HepG2 (cell line): ENCODE data around the gene ZDHHC16. TPM values are rescaled to one million over a fixed set of nuclear protein-coding genes. Genes with fewer than 3 reads are reported as not detected.
A peak's percentile ranks its signal among the peaks of the same experiment; 100 is the strongest.

ENCODE experiments used
- ATAC-seq: fragments of 200-7000 bp; cut with Tn5 transposase; 3 replicates; pipeline ENCODE4 v1.9.1; 2020; ENCODE audit warnings: mild to moderate bottlenecking, moderate library complexity
- BruUV-seq: library from RNA; stranded (reverse); fragments of 400-500 nt; replicated peaks from 2 replicates; lab custom pipeline; 2021; lab: Mats Ljungman, UMichigan
- CTCF ChIA-PET: fragments of 300-600 bp; formaldehyde crosslinking; extraction: SDS; loops from one replicate; lab custom pipeline; 2021; ENCODE audit warnings: low total read pairs, inconsistent platforms, low intra/inter-chr PET ratio; lab: Yijun Ruan, JAX
- POLR2A ChIA-PET: fragments of 350-600 bp; sonication (Branson Sonifier 250); formaldehyde crosslinking; loops from one replicate; lab custom pipeline; 2020; ENCODE audit warnings: antibody characterized with exemption, inconsistent platforms; lab: Yijun Ruan, JAX
- DNase-seq: peaks from one replicate; pipeline ENCODE4 v3.0.0-alpha.2; 2015; ENCODE audit warnings: low spot score
- FAIRE-seq: peaks from 3 replicates; lab custom pipeline; 2011; peaks lifted over from hg19 to GRCh38; lab: Jason Lieb, UNC
- H2AFZ ChIP-seq: one replicate; pipeline ENCODE4 v1.6.1; 2011; ENCODE audit warnings: low read length, inconsistent platforms
- H3K27ac ChIP-seq: fragments of 300-600 bp; 3 replicates; pipeline ENCODE4 v1.8.0; 2011; ENCODE audit warnings: mixed run types, mild to moderate bottlenecking, mixed read lengths, low read length, inconsistent platforms; ENCODE audit not compliant: insufficient read depth; ENCODE audit errors: extremely low read length
- H3K27me3 ChIP-seq, 2 experiments: fragments of 200-600 bp in 1 of 2; 2 replicates in 1 of 2; 3 replicates in 1 of 2; pipeline versions ENCODE4 v1.6.0 to v1.8.0; 2011; ENCODE audit warnings: low read length in 2 of 2, mild to moderate bottlenecking in 2 of 2, moderate library complexity in 2 of 2, inconsistent platforms in 1 of 2; ENCODE audit not compliant: insufficient read depth in 2 of 2, control insufficient read depth in 1 of 2
- H3K36me3 ChIP-seq, 2 experiments: fragments of 200-600 bp in 1 of 2; replicated peaks in 1 of 2; 2 replicates in 1 of 2; 3 replicates in 1 of 2; pipeline versions ENCODE4 v1.5.1 to v1.8.0; 2011; ENCODE audit warnings: low read length in 2 of 2, inconsistent platforms in 1 of 2; ENCODE audit not compliant: insufficient read depth in 2 of 2, control insufficient read depth in 1 of 2
- H3K4me1 ChIP-seq: 2 replicates; pipeline ENCODE4 v1.5.1; 2012; ENCODE audit warnings: low read length, inconsistent platforms; ENCODE audit not compliant: insufficient read depth
- H3K4me2 ChIP-seq: 2 replicates; pipeline ENCODE4 v1.6.0; 2011; ENCODE audit warnings: low read depth, low read length, inconsistent platforms
- H3K4me3 ChIP-seq, 3 experiments: fragments of 200-600 bp in 1 of 3; sonication (generic), shearing (Covaris generic) in 1 of 3; replicated peaks in 1 of 3; 2 replicates each; pipeline ENCODE4 v1.5.1; 2011 to 2016; ENCODE audit warnings: low read length in 3 of 3, inconsistent platforms in 2 of 3, low read depth in 2 of 3, mild to moderate bottlenecking in 2 of 3, control low read depth in 1 of 3, mixed read lengths in 1 of 3; ENCODE audit not compliant: insufficient read depth in 1 of 3
- H3K79me2 ChIP-seq: one replicate; pipeline ENCODE4 v1.6.1; 2011; ENCODE audit warnings: low read length, inconsistent platforms; ENCODE audit not compliant: insufficient read depth
- H3K9ac ChIP-seq: 2 replicates; pipeline ENCODE4 v1.6.0; 2011; ENCODE audit warnings: mild to moderate bottlenecking, low read depth, low read length, inconsistent platforms; ENCODE audit not compliant: insufficient read depth
- H3K9me3 ChIP-seq: 2 replicates; pipeline ENCODE4 v1.5.1; 2012; ENCODE audit warnings: mild to moderate bottlenecking, low read length
- H4K20me1 ChIP-seq: 2 replicates; pipeline ENCODE4 v1.6.0; 2011; ENCODE audit warnings: inconsistent platforms, mild to moderate bottlenecking, low read length, moderate library complexity; ENCODE audit not compliant: insufficient read depth
- ATF7 ChIP-seq, 2 experiments: fragments of 450-650 bp in 1 of 2; sonication (generic) in 1 of 2; formaldehyde crosslinking in 1 of 2; IDR thresholded peaks; 2 replicates each; pipeline versions ENCODE4 v1.4.0 to v1.6.1; 2016 to 2020; ENCODE audit warnings: antibody characterized with exemption in 1 of 2, mild to moderate bottlenecking in 1 of 2, missing genetic modification reagents in 1 of 2
- MTA1 ChIP-seq: sonication (generic); formaldehyde crosslinking; IDR thresholded peaks from 2 replicates; pipeline ENCODE4 v1.4.0; 2020; ENCODE audit warnings: missing genetic modification reagents, mild to moderate bottlenecking, borderline replicate concordance
- MXI1 ChIP-seq: IDR thresholded peaks from 3 replicates; pipeline ENCODE4 v1.6.1; 2012; ENCODE audit warnings: low read depth, low read length, inconsistent platforms, borderline replicate concordance
- NCOA1 ChIP-seq: sonication (generic); formaldehyde crosslinking; IDR thresholded peaks from 2 replicates; pipeline ENCODE4 v1.9.0; 2021; ENCODE audit warnings: missing genetic modification reagents
- NCOA5 ChIP-seq: sonication (generic); formaldehyde crosslinking; IDR thresholded peaks from 2 replicates; pipeline ENCODE4 v1.4.0; 2020; ENCODE audit warnings: missing genetic modification reagents
- NFIB ChIP-seq: sonication (generic); formaldehyde crosslinking; IDR thresholded peaks from 2 replicates; pipeline ENCODE4 v1.9.0; 2021; ENCODE audit warnings: missing genetic modification reagents, mild to moderate bottlenecking, borderline replicate concordance
- NFKBIZ ChIP-seq: IDR thresholded peaks from 2 replicates; pipeline ENCODE4 v1.6.1; 2018; ENCODE audit warnings: missing genetic modification reagents, missing compliant biosample characterization
- NR2F2 ChIP-seq: IDR thresholded peaks from 2 replicates; pipeline ENCODE4 v1.6.1; 2012; ENCODE audit warnings: low read depth, inconsistent platforms, borderline replicate concordance
- NR3C1 ChIP-seq: sonication (generic); formaldehyde crosslinking; IDR thresholded peaks from 2 replicates; pipeline ENCODE4 v1.4.0; 2020; ENCODE audit warnings: missing genetic modification reagents
- PHB2 ChIP-seq: fragments of 450-650 bp; IDR thresholded peaks from 2 replicates; pipeline ENCODE4 v1.6.1; 2018; ENCODE audit not compliant: partially characterized antibody
- PHF5A ChIP-seq: IDR thresholded peaks from one replicate; pipeline ENCODE4 v1.6.1; 2018; ENCODE audit warnings: low read depth, missing genetic modification reagents; ENCODE audit not compliant: unreplicated experiment
- REL ChIP-seq: sonication (generic); formaldehyde crosslinking; conservative IDR thresholded peaks from 2 replicates; pipeline ENCODE4 v1.8.0; 2022; ENCODE audit warnings: mild to moderate bottlenecking, missing genetic modification reagents, moderate library complexity
- REPIN1 ChIP-seq: sonication (generic); formaldehyde crosslinking; IDR thresholded peaks from 2 replicates; pipeline ENCODE4 v1.8.0; 2022; ENCODE audit warnings: missing genetic modification reagents, low read depth, mild to moderate bottlenecking, borderline replicate concordance
- SAP130 ChIP-seq: IDR thresholded peaks from 2 replicates; pipeline ENCODE4 v1.6.1; 2016; ENCODE audit warnings: low read depth
- SUZ12 ChIP-seq: fragments of 150-350 bp; IDR thresholded peaks from 2 replicates; pipeline ENCODE4 v1.6.1; 2014; ENCODE audit warnings: low read depth, low read length
- ZFP1 ChIP-seq: IDR thresholded peaks from 2 replicates; pipeline ENCODE4 v1.6.1; 2016
- ZFP90 ChIP-seq: sonication (generic); formaldehyde crosslinking; IDR thresholded peaks from 2 replicates; pipeline ENCODE4 v1.8.0; 2022; ENCODE audit warnings: missing genetic modification reagents, mild to moderate bottlenecking, inconsistent platforms, borderline replicate concordance
- ZNF382 ChIP-seq: sonication (generic); formaldehyde crosslinking; IDR thresholded peaks from 2 replicates; pipeline ENCODE4 v1.5.0; 2020; ENCODE audit warnings: missing genetic modification reagents, mild to moderate bottlenecking, borderline replicate concordance
- WGBS: methylation state at CpG from one replicate; pipeline ENCODE4 v1.1.6; 2017; ENCODE audit warnings: low lambda C conversion rate; 5-methylcytosine and 5-hydroxymethylcytosine counted together
- in situ Hi-C: cut with HindIII; loops from 2 replicates; pipeline ENCODE4 v1.10.0; 2017; ENCODE audit warnings: low pct_unique_long_range_greater_than_20kb; ENCODE audit not compliant: extremely low pct_ligation_motif_present
- intact Hi-C: fragments of 100-400 bp; cut with micrococcal nuclease; formaldehyde crosslinking; loops from one replicate; pipeline ENCODE4 v1.10.0; 2022; ENCODE audit not compliant: unreplicated experiment
- polyA plus RNA-seq, 8 experiments: library from polyadenylated mRNA; depleted of rRNA in 3 of 8; stranded (reverse) in 7 of 8; unstranded in 1 of 8; fragments of >200 nt; fragmentation: Illumina TruSeq in 4 of 8; extraction: Trizol in 4 of 8; gene quantifications; 2 replicates each; pipeline versions ENCODE4 v1.2.1 to v1.2.3, GENCODE V29; 2011 to 2016; ENCODE audit warnings: low read depth in 4 of 8, missing spikeins in 1 of 8, mixed read lengths in 1 of 8; ENCODE audit not compliant: insufficient read depth in 1 of 8
- total RNA-seq, 5 experiments: library from RNA; depleted of rRNA; stranded (reverse); fragments of >200 nt; fragmentation: Illumina TruSeq; extraction: Trizol; gene quantifications; 2 replicates each; pipeline ENCODE4 v1.2.3, GENCODE V29; 2016; ENCODE audit warnings: low read depth in 1 of 5
- TF ChIP-seq, protein P1 (sequence below): sonication (generic); formaldehyde crosslinking; conservative IDR thresholded peaks from 2 replicates; pipeline ENCODE4 v1.8.0; 2022; ENCODE audit warnings: low read depth, missing genetic modification reagents
- TF ChIP-seq, protein P2 (sequence below): sonication (generic); formaldehyde crosslinking; IDR thresholded peaks from 2 replicates; pipeline ENCODE4 v1.4.0; 2020; ENCODE audit warnings: missing genetic modification reagents

The ZDHHC16 gene
- total and polyA plus RNA-seq, 2 of the 13 experiments (the other 11 are each of a cell fraction or from before 2014, with no cell fraction given): 40.8 to 41.8 TPM

DNA sequence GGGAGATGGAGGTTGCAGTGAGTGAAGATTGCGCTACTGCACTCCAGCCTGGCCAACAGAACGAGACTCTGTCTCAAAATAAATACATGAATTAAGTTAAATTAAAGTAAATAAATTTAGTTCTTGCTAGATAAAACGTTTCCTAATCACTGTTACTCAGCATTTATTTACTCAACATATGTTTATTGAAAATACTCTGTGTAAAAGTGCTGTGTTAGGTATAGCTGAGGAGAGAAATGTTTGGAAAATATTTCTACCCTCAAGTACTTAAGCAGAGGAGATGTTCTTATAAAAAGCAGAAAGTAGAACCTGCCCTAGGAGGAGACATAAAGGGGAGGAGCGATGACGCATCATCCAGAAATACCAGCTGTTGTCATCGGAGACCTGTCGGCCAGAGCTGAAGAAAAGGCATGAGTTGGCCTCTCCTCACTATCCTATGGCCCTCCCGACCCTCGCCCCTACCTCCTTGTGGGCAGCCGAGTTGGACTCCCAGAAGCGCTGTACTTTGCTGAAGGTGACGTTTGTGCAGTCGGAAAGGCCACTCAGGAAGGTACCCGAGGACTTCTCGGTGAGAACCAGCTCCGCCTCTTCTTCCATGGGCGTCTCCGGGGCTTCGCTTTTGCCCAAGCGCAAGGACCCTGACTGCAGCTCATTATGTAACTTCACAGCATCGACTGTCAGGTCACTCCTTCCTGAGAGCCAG is 46.0 kb upstream of the ZDHHC16 start:
- peak overlapping the region; percentile 82 for H2AFZ ChIP-seq
- intact Hi-C loops (loop anchor here (5.0 kb wide), 1 partner anchor 108 kb away; the partner anchor contains the start of gene ARHGAP19), in situ Hi-C loops (no loop called here)
- no peaks in the 10 kb centered on the region for H3K9me3 ChIP-seq
- H4K20me1 ChIP-seq: no peaks in the 10 kb centered on the region
- H3K79me2 ChIP-seq: peaks cover 12% of the 10 kb centered on the region
- H3K9ac ChIP-seq: peak overlapping the region; percentile 85
- peaks cover 2 to 19% of the 10 kb centered on the region in 2 experiments; a peak in 4 of 5 replicates for H3K36me3 ChIP-seq
- WGBS: 21% methylated on average over 12 of the region's 21 CpGs
- H3K4me2 ChIP-seq: peak overlapping the region; percentile 88
- ATAC-seq (peak; percentile 63), DNase-seq (peak; percentile 56), FAIRE-seq (no peak)
- H3K27me3 ChIP-seq: no peaks in the 10 kb centered on the region; a peak in 1 of 5 replicates
- CTCF ChIA-PET: no interaction called here
- BruUV-seq: no TSS peak
- H3K27ac ChIP-seq: peak overlapping the region; percentile 83
- H3K4me1 ChIP-seq: peaks cover 13% of the 10 kb centered on the region; the same call in 1 of the 2 replicates
- POLR2A ChIA-PET: interaction anchor here (1.0 to 2.2 kb wide), 7 partner anchors 9 to 72 kb away, joined by 3 to 11 read pairs (median 6); no protein-coding TSS in a partner anchor
- peak overlapping the region; percentile 72 to 92 (median 87) for H3K4me3 ChIP-seq
- no peak for TF ChIP-seq ZFP90
- TF ChIP-seq, protein P1, sequence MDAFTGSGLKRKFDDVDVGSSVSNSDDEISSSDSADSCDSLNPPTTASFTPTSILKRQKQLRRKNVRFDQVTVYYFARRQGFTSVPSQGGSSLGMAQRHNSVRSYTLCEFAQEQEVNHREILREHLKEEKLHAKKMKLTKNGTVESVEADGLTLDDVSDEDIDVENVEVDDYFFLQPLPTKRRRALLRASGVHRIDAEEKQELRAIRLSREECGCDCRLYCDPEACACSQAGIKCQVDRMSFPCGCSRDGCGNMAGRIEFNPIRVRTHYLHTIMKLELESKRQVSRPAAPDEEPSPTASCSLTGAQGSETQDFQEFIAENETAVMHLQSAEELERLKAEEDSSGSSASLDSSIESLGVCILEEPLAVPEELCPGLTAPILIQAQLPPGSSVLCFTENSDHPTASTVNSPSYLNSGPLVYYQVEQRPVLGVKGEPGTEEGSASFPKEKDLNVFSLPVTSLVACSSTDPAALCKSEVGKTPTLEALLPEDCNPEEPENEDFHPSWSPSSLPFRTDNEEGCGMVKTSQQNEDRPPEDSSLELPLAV (CRISPR knock-in tag): no peak
- no peak for TF ChIP-seq REPIN1 (CRISPR knock-in tag)
- peak; percentile 63; the same call in 1 of the 3 replicates for TF ChIP-seq MXI1
- no peak for TF ChIP-seq NFKBIZ
- no peak for TF ChIP-seq MTA1 (CRISPR knock-in tag)
- TF ChIP-seq, protein P2, sequence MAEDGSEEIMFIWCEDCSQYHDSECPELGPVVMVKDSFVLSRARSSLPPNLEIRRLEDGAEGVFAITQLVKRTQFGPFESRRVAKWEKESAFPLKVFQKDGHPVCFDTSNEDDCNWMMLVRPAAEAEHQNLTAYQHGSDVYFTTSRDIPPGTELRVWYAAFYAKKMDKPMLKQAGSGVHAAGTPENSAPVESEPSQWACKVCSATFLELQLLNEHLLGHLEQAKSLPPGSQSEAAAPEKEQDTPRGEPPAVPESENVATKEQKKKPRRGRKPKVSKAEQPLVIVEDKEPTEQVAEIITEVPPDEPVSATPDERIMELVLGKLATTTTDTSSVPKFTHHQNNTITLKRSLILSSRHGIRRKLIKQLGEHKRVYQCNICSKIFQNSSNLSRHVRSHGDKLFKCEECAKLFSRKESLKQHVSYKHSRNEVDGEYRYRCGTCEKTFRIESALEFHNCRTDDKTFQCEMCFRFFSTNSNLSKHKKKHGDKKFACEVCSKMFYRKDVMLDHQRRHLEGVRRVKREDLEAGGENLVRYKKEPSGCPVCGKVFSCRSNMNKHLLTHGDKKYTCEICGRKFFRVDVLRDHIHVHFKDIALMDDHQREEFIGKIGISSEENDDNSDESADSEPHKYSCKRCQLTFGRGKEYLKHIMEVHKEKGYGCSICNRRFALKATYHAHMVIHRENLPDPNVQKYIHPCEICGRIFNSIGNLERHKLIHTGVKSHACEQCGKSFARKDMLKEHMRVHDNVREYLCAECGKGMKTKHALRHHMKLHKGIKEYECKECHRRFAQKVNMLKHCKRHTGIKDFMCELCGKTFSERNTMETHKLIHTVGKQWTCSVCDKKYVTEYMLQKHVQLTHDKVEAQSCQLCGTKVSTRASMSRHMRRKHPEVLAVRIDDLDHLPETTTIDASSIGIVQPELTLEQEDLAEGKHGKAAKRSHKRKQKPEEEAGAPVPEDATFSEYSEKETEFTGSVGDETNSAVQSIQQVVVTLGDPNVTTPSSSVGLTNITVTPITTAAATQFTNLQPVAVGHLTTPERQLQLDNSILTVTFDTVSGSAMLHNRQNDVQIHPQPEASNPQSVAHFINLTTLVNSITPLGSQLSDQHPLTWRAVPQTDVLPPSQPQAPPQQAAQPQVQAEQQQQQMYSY (CRISPR knock-in tag): peak; percentile 96
- no peak for TF ChIP-seq PHB2
- TF ChIP-seq NR2F2: no peak
- no peak for TF ChIP-seq PHF5A (CRISPR knock-in tag)
- TF ChIP-seq ATF7 (IDR thresholded peaks at IDR 0.05): 0 out of 2 replicates have a peak, but pooled peaks have one; percentile 18
- no peak for TF ChIP-seq ATF7 (CRISPR knock-in tag; IDR thresholded peaks at IDR 0.05)
- TF ChIP-seq NCOA1 (CRISPR knock-in tag): peak; percentile 5; the same call in 1 of the 2 replicates
- TF ChIP-seq REL (CRISPR knock-in tag): no peak
- no peak for TF ChIP-seq NFIB (CRISPR knock-in tag)
- no peak for TF ChIP-seq NCOA5 (CRISPR knock-in tag)
- TF ChIP-seq NR3C1: no peak
- no peak for TF ChIP-seq ZNF382
- no peak for TF ChIP-seq SUZ12
- TF ChIP-seq ZFP1: no peak
- no peak for TF ChIP-seq SAP130
